CMK (cell line): Measurements from ENCODE around the gene INPP5E.

Experiments
- DNase-seq: peaks from one replicate; pipeline ENCODE4 v3.0.0-alpha.2; 2010; ENCODE audit warnings: low read depth

INPP5E gene

DNA sequence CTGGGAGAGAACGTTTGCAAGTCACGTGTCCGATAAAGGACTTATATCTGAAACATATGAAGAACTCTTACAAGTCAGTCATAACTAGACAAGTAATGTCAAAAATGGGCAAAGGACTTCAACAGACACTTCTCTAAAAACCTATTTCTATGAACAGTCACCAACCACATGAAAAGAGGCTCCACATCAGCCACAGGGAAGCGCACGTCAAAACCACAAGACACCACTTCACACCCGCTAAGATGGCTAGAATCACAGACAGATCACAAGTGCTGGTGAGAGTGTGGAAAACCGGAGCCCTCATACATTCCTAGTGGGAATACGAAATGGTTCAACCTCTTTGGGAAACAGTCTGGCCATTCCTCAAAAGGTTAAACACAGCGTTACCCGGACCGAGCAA is 54.6 kb downstream of the INPP5E start:
- DNase-seq: no peak

DNA sequence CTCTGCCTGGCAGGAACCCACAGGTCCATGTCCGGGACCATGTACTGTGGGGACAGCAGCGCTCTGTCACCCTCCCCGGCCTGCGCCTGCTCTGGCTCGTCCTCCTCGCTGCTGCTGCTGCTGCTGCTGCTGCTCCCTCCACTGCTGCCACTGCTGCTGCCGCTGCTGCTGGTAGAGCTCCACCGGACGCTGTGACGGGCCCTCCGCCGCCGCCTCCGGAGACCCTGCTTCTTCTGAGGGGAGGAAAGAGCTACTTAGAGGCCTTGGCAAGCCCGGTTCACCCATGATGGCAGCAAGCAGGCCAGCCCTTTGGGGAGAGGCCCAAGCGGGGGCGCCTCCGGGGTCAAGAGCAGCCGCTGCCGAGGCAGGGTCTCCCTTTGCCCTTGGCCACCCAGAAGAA is 56.2 kb downstream of the INPP5E start:
- DNase-seq: no peak

DNA sequence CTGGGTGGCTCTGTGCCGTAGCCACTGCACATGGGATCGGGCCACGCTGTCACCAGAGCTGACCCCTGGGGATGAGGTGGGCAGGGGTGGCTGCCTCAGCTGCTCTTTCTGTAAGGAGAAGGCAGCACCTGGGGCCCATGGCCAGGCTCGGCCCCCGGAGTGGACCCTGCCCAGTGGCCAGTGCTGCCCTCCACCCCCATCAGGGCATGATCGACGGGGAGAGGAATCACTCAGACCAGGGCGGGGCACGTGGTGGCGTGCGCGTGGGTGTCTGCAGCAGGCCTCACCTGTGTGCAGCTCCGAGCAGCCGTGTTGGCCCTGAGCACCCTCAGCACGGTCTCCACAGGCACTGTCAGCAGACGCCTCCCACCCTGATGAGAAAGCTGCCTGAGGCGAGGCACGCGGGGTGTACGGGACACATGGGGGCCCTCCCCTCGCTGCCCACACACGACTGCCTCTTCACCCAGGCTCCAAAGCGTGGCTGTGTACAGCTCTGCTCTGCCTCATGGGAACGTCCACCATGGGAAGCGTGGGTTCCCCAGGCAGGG is 57.6 kb downstream of the INPP5E start:
- DNase-seq: no peak

DNA sequence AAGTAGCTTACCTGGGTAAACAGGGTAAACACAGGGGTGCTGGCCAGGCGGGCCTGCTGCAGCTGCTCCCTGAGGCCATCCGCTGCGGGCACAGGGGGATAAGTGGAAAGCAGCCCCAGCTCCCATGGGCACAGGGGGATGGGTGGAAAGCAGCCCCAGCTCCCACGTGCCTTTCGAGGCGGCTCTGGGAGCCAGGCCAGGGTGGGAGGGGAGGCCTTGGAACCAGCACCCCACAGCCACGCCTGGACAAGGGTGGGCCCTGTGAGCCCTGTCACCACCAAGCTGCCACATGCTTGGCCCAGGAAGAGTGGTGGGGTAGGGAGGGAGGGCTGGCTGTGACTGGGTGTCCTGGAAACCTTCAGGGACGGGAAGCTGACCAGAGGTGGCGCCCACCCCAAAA is 58.3 kb downstream of the INPP5E start:
- DNase-seq: no peak

DNA sequence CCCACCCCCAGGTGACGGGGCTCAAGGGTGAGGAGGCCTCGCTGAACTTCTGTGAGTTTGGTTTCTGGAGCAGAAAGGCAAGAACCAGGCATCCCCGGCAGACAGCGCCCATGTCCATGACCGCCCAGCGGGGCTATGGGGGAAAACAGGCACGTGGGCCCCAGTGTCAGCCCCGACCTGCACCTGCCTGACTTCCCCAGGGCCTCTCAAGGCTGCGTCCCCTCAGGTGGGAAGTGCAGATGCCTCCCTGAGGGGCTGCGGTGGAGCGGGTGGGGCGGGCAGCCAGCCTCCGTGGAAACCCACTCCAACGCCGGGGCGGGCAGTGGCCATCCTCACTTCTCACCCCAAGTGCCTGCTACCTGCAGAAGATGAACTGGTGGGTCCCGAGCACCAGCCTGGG is 59.3 kb downstream of the INPP5E start:
- DNase-seq: no peak

DNA sequence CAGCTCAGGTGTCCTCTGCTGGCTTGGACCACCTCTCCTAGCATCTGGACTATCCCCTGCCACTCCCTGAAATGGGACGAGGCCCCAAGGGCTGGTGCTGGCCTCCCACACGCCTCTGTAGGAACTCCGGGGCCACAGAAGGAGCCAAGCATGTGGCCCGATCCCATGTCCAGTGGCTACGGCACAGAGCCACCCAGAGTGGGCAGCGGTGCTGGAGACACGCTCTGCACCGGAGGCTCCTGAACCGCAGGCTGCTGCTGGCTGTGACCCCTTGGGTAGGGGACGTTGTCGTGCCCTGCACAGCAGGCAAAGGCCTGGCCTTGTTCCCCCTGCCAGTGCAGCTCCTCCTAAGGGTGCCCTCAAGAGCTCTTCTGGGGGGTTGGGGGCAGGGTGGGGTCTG is 59.8 kb downstream of the INPP5E start:
- no peak for DNase-seq

DNA sequence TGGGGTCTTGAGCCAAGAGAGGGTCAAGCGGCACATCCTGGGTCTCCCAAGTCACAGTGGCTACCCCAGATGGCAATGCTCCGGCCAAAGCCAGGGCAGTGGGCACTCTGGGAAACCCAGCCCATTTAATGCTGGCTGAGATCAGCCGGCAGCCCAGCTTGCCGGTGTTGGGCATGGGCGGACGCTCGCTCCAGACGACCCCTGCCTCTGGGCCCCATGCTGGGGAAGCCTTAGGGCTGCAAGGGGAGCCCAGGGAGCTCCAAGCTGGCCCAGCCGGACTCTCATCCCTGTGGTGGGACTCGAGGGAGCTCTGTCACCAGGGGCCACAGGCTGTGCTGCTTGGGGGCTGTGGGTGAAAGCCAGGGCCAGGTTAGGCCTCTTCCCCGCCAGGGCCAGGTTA is 60.2 kb downstream of the INPP5E start:
- DNase-seq: no peak

DNA sequence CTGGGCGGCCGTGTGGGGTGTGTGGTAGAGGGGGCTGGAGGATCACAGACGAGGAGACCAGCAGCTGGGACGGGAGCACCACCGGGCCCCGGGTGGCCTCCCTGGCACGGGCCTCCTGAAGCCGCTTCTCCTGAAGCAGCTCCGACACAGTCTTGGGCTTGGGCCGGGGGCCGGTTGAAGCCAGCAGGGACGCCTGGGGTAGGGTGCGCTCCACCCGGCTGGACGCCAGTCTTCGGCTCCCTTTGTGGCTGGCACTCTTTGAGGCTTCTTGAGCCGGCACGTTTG is 60.7 kb downstream of the INPP5E start:
- DNase-seq: no peak
